GM19328 (cell line): ENCODE measurements around the gene CYP46A1.
"Not testable (repeated sequence)": the region's sequence is repeated elsewhere in the genome, so short reads cannot be mapped to it uniquely, and the experiment has no call there.

ENCODE experiments used
- ATAC-seq: cut with Tn5 transposase; IDR thresholded peaks from one replicate; pipeline ENCODE4 v1.9.1; 2021; ENCODE audit warnings: mild to moderate bottlenecking, moderate library complexity; ENCODE audit not compliant: unreplicated experiment

Gene CYP46A1

GRCh38 chr14:99656171-99656570, 27.9 kb upstream of the CYP46A1 start:
- no peak for ATAC-seq

- ATAC-seq = no peak
Measured at GRCh38 chr14:99657645-99658155, 26.4 kb upstream of the CYP46A1 start.

- no peak for ATAC-seq
Measured at GRCh38 chr14:99658218-99658845, 25.8 kb upstream of the CYP46A1 start.

GRCh38 chr14:99659333-99659741, 24.8 kb upstream of the CYP46A1 start:
- no peak for ATAC-seq

- ATAC-seq = no peak
Measured at GRCh38 chr14:99660006-99660566, 24.0 kb upstream of the CYP46A1 start.

GRCh38 chr14:99660794-99661193, 23.3 kb upstream of the CYP46A1 start:
- no peak for ATAC-seq

GRCh38 chr14:99661206-99661605, 22.9 kb upstream of the CYP46A1 start:
- not testable (repeated sequence) for ATAC-seq

- ATAC-seq = no peak
Measured at GRCh38 chr14:99662846-99663245, 21.3 kb upstream of the CYP46A1 start.

GRCh38 chr14:99663386-99664057, 20.6 kb upstream of the CYP46A1 start:
- no peak for ATAC-seq

GRCh38 chr14:99664058-99664936, 19.8 kb upstream of the CYP46A1 start:
- no peak for ATAC-seq

GRCh38 chr14:99664937-99665273, 19.2 kb upstream of the CYP46A1 start:
- no peak for ATAC-seq

- ATAC-seq = no peak
Measured at GRCh38 chr14:99666533-99666932, 17.6 kb upstream of the CYP46A1 start.

- ATAC-seq = no peak
Measured at GRCh38 chr14:99667045-99667444, 17.1 kb upstream of the CYP46A1 start.

- no peak for ATAC-seq
Measured at GRCh38 chr14:99667821-99668220, 16.3 kb upstream of the CYP46A1 start.

GRCh38 chr14:99668307-99669295, 15.5 kb upstream of the CYP46A1 start:
- no peak for ATAC-seq

- ATAC-seq = no peak
Measured at GRCh38 chr14:99670361-99671234, 13.5 kb upstream of the CYP46A1 start.

- no peak for ATAC-seq
Measured at GRCh38 chr14:99671235-99672224, 12.6 kb upstream of the CYP46A1 start.
